ENCODE results near the gene ADAMTSL5.

ADAMTSL5 gene

GRCh38 chr19:1466018-1466460 is 46.8 kb downstream of the ADAMTSL5 start:
- DNase-seq (ENCODE audit: low spot score): no peak

- no peak for DNase-seq (ENCODE audit: low spot score)
Measured at GRCh38 chr19:1465191-1466016, 47.4 kb downstream of the ADAMTSL5 start.

- no peak for DNase-seq (ENCODE audit: low spot score)
Measured at GRCh38 chr19:1461862-1462261, 51.0 kb downstream of the ADAMTSL5 start.

- DNase-seq (ENCODE audit: low spot score): no peak
Measured at GRCh38 chr19:1460033-1460995, 52.5 kb downstream of the ADAMTSL5 start.

- no peak for DNase-seq (ENCODE audit: low spot score)
Measured at GRCh38 chr19:1459479-1459878, 53.3 kb downstream of the ADAMTSL5 start.

GRCh38 chr19:1457892-1458291 is 54.9 kb downstream of the ADAMTSL5 start:
- DNase-seq (ENCODE audit: low spot score): no peak

GRCh38 chr19:1457031-1457739 is 55.6 kb downstream of the ADAMTSL5 start:
- no peak for DNase-seq (ENCODE audit: low spot score)

- no peak for DNase-seq (ENCODE audit: low spot score)
Measured at GRCh38 chr19:1456121-1456900, 56.5 kb downstream of the ADAMTSL5 start.

- peak; percentile 87 for DNase-seq (ENCODE audit: low spot score)
Measured at GRCh38 chr19:1455336-1456120, 57.3 kb downstream of the ADAMTSL5 start.

Measured in germinal center (tissue), 1 donor.